Gastrocnemius medialis (tissue), 4 donors: Measurements from ENCODE around the gene PLPP4.

Experiments
- POLR2A ChIP-seq, 2 donors: fragments of 450-650 bp; IDR thresholded peaks; one replicate each; pipeline ENCODE4 v1.6.1; 2017; ENCODE audit warnings: antibody characterized with exemption in 2 of 2, mild to moderate bottlenecking in 2 of 2, moderate library complexity in 2 of 2
- TF ChIP-seq, protein P1 (sequence below), 5 experiments: fragments of 450-650 bp in 3 of 5; fragments of 200-600 bp in 2 of 5; sonication (generic) in 2 of 5; IDR thresholded peaks in 4 of 5; conservative IDR thresholded peaks in 1 of 5; 1 replicate in 4 of 5; 2 replicates in 1 of 5; pipeline ENCODE4 v1.5.1; 2016 to 2019; ENCODE audit warnings: antibody characterized with exemption in 5 of 5, mild to moderate bottlenecking in 3 of 5, moderate library complexity in 3 of 5

- TF ChIP-seq, protein P1, sequence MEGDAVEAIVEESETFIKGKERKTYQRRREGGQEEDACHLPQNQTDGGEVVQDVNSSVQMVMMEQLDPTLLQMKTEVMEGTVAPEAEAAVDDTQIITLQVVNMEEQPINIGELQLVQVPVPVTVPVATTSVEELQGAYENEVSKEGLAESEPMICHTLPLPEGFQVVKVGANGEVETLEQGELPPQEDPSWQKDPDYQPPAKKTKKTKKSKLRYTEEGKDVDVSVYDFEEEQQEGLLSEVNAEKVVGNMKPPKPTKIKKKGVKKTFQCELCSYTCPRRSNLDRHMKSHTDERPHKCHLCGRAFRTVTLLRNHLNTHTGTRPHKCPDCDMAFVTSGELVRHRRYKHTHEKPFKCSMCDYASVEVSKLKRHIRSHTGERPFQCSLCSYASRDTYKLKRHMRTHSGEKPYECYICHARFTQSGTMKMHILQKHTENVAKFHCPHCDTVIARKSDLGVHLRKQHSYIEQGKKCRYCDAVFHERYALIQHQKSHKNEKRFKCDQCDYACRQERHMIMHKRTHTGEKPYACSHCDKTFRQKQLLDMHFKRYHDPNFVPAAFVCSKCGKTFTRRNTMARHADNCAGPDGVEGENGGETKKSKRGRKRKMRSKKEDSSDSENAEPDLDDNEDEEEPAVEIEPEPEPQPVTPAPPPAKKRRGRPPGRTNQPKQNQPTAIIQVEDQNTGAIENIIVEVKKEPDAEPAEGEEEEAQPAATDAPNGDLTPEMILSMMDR (IDR thresholded peaks at IDR 0.05 in 4 of 5, conservative IDR thresholded peaks at IDR 0.05 in 1 of 5): no peak
- no peak for TF ChIP-seq POLR2A (IDR thresholded peaks at IDR 0.05)
Measured at GRCh38 chr10:120503689-120504088, 46.7 kb downstream of the PLPP4 start.
